GM21786 (cell line): ENCODE results near the gene TMEM143.
"Not testable (repeated sequence)": the region's sequence is repeated elsewhere in the genome, so short reads cannot be mapped to it uniquely, and the experiment has no call there.

ENCODE experiments used
- ATAC-seq: cut with Tn5 transposase; IDR thresholded peaks from one replicate; pipeline ENCODE4 v1.9.1; 2021; ENCODE audit not compliant: unreplicated experiment

TMEM143 gene

DNA sequence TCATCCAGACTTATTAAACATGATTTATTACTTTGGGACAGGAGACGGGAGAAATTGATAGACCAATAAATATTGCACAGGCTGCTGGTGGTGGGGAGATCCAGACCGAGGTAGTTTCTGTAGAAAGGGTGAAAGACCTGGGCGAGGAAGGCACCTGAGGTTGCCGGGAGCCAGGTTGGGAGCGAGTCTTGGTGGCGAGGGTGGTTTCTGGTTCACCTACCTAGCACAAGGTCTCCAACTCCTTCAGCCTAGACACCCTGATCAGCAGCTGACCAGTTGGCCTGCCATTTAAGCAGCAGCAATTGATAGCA lies 31.4 kb downstream of the TMEM143 start:
- no peak for ATAC-seq

DNA sequence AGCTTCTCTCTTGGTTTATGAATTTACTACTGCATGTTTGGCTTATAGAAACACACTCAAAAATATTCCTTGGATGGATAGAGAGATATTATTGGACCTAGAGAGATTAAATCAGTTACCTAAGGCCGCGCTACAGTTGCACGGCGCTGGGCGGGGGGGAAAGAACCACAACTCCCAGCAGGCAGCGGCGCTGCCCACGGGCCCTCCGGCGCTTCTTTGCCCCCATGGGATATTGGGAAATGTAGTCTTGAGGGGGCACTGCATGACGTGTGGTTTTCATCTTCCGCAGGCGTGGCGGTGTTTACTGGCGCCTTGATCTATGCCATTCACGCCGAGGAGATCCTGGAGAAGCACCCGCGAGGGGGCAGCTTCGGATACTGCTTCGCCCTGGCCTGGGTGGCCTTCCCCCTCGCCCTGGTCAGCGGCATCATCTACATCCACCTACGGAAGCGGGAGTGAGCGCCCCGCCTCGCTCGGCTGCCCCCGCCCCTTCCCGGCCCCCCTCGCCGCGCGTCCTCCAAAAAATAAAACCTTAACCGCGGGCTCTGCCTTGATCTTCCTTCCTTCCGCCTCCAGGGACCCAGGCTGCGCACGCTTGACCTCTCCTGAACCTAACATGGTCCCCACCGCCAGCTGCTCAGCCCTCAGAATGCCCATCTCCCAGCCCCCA lies 33.6 kb downstream of the TMEM143 start:
- ATAC-seq: no peak

DNA sequence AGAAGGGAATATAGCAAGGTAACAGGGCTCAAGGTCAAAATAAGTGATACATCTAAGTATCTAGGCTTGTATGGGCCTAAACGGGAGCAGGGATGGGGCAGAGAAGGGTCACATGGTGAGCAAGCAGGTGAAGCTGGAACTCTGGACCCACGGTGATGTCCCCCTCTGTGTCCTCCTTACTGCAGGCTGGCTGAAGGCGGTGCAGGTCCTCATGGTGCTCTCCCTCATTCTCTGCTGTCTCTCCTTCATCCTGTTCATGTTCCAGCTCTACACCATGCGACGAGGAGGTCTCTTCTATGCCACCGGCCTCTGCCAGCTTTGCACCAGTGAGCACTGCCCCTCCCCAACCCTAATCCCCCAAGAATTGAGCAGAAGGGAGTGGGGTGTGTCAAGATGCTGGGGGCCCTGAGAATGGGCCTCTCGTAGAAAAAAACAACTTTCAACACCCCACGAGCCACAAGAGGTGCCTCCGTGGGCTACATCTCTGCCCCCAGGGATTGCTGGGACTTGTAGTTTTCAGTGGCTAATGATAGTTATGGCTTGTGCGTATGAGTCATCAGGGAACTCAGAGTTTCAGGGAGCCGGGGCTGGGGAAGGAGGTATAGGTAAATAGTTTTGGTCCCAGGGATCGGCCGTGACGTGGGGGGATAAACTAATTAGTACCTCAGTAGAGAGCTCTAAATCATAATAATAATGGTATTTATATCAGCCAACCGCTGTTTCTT lies 34.4 kb downstream of the TMEM143 start:
- ATAC-seq: no peak

DNA sequence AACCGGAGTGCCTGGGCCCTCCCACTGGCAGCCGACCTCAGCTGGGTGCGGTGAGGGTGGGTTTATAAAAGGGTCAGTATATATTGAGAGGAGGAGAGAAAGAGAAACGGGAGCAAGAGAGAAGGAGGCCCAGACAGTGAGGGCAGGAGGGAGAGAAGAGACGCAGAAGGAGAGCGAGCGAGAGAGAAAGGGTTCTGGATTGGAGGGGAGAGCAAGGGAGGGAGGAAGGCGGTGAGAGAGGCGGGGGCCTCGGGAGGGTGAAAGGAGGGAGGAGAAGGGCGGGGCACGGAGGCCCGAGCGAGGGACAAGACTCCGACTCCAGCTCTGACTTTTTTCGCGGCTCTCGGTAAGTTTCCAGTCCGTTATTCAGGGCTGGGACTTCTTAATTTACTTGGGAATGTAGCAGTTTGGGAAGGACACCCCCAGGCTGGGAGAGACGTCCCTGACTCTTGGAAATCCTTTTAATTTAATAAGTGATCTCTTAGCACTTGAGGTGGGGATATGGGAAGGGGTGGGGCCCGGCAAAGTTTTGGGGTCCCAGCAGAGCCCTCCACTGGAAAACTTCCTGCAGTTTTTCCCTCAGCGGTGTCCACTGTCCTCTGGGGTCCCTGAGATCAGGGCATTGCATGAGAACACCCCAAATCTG lies 38.4 kb downstream of the TMEM143 start, which contains the start of gene EMP3:
Gene EMP3 (plus strand): TSS at position 288 of the 646 bp plus-strand sequence. CDS start 1,293 bp downstream, outside the sequence.
- ATAC-seq: no peak

DNA sequence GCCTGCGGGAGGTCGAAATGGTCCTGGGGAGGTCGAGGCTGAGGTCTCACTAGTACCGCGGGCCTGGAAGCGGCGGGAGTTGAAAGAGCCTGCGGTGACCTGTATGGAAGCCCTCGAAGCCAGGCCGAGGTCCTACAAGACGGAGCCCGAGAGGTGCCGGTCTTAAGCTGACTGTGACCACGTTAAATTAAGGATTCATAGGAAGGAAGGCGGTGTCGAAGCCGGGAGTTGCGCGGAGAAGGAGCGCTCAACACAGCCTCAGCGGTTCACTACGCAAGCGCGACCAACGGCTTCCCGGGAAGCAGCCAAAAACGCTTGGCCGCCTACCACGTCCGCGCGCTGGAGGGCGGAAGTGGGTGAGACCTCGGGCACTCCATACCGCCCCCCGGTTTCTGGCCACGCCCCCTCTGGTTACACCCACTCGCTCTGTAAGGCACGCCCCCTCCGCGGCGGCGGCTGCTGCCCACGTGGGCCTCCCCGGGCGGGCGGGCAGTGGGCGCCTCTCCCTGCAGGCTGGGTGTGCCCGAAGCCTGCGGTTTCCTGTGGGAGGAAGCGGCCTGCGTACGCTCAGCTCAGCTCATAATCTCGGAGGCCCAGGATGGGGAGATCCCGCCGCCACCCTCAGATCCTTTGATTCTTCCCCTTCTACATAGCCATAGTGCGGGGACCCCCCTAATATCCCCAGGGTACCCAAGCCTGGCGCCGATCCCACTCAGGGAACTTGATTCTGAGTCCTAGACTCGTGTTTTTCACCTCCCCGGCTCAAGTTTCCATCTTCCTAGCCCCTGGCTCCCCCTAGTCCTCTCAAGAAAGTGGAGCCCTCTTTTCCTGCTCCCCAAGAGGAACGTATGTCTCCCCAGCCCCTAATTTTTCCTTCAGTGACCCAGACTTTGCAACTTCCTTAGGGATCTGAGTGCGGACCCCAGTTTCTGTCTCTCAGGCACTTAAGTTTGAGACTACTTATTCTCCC lies 41.8 kb downstream of the TMEM143 start:
- ATAC-seq: peak; percentile 53

DNA sequence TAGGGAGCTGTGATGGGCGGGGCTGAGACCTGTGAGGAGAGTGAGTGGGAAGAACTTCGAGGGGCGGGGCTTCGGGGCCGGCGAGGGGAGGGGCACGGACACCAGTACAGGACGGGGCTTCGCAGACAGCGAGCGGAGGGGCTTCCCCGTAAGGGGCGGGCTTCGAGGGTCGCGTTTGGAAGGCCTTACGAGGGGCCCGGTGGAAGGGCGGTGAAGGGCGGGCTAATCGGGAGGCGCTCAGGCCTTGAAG lies 42.4 kb downstream of the TMEM143 start:
- ATAC-seq: peak; percentile 46

DNA sequence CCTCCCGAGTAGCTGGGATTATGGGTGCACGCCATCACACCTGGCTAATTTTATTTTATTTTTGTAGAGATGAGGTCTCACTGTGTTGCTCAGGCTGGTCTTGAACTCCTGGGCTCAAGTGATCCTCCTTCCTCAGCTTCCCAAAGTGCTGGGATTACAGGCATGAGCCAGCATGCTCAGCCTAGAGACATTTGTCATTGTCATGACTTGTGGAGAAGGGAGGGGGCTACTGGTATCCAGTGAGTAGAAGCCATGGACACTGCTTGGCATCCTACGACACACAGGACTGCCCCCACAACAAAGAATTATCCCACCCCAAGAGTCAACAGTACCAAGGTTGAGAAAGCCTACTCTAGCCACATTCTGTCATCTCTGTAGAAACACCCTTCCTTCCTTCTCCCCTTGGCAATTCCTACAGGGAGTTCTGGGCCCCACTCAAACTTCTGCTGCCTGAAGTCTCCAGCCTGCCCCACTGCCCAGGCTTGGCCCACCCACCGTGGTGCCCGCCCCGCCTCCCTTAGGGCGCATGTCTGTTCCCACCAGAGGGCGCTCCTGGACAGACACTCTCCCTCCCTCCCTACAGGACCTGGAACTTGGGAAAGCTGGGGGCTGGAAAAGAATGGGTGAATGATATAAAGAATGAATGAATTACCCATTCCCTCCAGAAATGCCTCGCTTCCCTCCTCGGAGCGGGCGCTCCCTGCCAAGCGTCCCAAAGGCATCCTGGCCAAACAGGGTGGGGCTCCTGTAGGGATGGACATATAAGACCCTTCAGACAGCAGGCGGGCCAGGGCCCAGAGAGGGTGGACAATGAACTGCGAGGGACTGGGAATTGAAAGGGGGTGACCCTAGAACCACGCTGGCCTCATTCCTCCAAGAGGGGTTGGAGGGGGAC lies 43.8 kb downstream of the TMEM143 start:
- ATAC-seq: no peak

DNA sequence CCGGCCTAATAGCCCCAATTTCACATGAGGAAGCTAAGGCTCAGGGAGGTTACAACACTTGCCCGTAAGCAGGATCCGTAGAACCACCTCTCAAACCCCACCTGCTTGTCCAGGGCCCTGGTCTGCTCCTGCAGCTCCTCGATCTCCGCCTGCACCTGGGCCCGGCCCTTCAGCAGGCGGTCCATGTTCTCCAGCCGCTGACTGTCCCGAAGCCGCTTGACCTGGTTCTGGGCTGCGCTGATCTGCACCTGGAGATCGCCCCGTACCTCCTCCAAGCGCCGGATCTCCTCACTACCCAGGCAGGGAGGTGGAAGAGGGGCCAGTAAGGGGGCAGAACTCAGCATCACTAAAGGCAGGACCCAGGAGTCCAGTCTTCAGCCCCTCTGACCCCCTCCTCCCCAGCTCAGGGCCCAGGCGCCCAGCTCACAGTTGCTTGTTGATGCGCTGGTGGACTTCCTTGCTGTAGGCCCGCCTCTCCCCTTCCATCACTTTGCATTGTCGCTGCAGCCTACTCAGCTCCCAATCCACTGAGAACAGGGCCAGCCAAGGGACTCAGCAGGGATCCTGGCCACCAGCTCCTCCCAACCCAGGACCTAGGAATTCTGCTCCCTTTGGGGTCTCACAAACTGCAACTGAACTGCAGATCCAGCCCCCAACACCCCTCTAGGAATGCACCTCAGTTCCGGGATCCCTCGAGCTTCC lies 45.3 kb downstream of the TMEM143 start:
- ATAC-seq: no peak

DNA sequence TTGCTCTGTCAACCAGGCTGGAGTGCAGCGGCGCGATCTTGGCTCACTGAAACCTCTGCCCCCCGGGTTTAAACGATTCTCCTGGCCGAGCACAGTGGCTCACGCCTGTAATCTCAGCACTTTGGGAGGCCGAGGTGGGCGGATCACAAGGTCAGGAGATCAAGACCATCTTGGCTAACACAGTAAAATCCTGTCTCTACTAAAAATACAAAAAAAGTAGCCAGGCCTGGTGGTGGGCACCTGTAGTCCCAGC lies 46.1 kb downstream of the TMEM143 start:
- ATAC-seq: not testable (repeated sequence)

DNA sequence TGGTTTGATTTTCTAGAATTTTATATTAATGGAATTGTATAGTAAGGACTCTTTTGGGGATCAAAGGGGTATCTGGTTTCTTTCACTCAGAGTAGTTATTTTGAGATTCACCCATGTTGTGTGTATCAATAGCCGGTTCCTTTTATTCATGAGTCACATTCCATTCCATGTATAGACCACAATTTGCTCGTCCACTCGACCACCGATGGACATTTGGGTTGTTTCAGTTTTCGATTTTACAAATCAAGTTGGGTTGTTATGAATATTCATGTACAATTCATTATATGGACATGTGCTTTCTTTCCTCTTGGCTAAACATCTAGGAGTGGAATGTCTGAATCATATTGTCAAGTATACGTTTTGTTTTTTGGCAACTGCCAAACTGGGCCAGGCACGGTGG lies 48.0 kb downstream of the TMEM143 start:
- no peak for ATAC-seq

DNA sequence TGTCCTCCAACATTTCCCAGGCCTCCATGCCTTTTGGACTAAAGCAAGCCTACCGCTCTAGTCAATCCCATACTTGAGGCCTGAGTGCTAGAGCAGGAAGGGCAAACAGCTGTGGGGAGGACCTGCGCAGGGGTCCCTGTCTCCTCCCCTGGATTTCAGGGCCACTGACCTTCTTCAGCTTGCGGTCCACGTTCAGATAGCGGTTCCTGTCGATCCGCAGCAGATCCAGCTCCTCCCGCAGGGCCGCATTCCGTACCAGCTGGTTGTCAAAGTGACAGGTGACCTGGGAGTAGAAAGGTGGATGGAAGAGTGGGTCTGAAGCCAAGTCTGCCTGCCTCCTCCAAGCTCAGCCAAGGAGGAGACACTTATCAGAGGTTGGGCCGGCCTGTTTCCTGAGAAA lies 52.4 kb downstream of the TMEM143 start:
- no peak for ATAC-seq

DNA sequence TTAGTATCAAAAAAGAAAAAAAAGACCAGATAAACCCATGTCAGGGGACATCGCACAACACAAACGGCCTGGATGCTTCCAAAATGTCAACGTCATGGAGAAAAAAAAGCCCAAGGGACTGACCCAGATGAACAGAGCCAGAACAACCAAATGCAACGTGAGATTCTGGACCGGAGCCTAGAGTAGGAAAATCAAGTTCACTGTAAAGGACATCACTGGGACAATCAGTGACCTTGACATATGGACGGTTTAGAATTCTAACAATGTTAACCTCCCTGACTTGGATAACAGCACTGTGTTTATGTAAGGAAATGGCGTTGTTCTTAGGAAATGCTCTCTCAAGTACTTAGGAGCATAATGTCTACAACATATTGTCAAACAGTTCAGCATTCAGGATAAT lies 53.5 kb downstream of the TMEM143 start:
- ATAC-seq: no peak

DNA sequence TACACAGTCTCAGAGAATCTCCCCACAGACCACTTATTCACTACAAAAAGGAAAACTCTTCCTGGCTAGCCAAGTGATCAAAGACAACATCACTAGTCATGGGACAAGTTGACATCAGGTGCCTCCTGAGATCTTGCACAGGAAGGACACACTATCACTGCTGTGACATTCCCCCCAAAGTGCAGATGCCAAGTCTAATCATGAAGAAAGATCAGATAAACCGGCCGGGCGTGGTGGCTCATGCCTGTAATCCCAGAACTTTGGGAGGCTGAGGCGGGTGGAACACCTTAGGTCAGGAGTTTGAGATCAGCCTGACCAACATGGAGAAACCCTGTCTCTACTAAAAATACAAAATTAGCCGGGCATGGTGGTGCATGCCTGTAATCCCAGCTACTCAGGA lies 54.0 kb downstream of the TMEM143 start:
- not testable (repeated sequence) for ATAC-seq

DNA sequence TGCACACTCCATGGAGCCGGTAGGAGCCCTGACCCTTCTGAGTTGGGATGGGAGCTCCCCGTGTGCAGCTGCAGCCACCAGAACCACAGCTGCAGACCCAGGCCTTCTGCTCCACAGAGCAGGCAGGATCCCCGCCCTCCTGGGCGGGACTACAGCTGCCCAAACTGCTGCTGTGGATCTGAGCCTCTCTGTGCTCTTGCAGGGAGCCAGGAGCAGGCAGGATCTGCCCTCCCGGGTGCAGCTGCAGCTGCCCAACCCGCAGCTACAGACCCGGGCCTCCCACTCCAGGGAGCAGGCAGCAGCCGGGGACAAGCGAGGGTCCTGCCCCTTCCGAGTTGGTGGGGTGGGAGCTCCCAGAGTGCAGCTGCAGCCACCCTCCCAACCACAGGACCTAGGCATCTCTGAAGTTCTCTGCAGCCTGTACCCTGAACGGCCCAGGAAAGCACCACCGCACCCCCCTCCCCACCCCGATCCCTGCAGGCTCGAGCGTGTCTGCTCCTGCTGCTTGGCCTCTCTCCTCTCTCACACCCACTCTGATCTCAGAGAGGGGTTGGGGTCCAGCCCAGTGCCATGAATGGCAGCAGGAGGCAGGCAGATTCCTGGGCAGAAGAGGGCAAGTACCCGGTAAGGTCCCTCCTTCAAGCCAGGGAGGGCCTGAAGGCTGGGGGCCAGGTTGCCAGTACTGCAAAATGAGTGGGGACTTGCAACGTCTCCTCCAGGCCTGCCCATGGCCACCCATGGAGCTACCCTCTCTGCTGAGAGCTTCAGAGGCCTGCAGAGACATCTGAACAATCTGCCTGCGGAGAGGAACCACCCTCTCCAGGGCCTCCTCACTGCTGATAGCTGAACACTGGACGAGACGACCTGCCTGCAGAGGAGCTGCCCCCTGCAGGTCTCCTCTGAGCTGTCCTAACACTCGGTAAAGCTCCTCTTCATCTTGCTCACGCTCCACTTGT lies 54.8 kb downstream of the TMEM143 start:
- ATAC-seq: no peak

DNA sequence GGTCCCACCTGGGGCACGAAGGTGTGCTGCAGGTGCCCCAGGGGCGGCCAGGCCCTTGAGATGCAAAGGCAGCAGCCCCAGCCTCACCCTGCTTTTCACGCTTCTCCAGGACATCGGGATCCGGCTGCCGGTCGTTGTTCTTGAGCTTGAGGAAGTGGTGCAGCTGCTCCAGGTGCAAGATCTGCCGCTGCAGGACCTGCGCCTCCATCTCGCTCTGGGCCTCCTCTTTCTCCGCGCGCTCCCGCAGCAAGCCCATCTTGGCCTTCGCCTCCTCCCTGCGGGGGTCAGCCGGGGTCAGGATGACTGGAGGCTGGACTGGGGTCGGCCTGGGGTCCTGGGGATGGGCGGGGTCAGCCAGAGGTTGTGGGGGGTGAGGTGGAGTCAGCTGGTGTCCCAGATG lies 59.9 kb downstream of the TMEM143 start:
- ATAC-seq: no peak

DNA sequence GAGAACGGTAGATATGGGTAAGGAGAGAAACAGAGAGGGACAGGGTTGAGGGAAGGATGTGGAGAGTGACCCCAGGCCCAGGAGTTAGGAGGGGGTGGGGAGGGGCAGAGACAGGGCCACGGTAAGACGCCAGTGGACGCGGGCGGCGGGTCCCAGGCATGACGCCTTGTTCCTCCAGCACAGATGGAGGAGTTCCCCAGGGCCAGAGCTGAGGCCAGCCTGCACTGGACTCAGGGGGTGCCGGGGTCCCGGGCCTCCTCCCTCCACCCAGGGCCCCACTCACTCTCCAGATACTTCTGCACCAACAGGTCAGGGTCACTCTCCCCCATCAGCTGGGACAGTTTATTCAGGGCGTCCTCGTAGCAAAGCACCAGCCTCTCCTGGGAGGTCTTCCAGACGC lies 60.4 kb downstream of the TMEM143 start:
- no peak for ATAC-seq

DNA sequence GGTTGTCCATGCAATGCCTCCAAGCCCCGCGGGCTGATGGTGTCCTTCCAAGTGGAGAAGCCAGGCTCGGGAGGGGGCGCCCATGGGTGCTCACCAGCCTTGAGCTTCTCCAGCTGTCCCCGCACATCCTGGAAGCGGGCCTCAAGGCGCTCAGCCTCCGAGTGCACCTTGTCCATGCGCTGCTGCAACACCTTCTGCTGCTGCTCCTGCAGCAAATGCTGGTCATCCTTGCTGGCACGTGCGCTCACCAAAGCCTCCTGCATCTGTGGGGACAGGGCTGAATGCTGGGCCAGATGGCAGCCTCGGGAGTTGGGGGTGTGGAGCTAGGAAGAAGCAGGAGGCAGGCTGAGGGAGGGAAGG lies 61.2 kb downstream of the TMEM143 start:
- no peak for ATAC-seq

DNA sequence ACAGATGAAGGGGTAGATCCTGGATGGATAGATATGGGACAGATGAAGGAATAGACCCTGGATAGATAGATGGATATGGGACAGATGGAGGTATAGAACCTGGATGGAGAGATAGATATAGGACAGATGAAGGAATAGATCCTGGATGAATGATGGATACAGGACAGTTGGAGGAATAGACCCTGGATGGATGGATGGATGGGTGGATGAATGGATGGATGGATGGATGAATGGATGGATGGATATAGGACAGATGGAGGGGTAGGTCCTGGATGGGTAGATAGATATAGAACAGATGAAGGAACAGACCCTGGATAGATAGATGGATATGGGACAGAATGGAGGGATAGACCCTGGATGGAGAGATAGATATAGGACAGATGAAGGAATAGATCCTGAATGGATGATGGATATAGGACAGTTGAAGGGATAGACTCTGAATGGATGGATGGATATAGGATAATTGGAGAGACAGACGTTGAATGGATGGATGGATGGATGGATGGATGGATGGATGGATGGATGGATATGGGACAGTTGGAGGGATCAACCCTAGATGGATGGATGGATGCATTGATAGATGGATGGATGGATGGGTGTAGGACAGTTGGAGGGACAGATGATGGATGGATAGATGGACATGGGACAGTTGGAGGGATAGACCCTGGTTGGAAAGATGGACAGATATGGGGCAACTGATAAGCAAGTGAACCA lies 61.7 kb downstream of the TMEM143 start:
- ATAC-seq: no peak
